H1 (cell line): ENCODE data around the gene CYP2S1. TPM values are rescaled to one million over a fixed set of nuclear protein-coding genes. Genes with fewer than 3 reads are reported as not detected.

Experiments
- ASH2L ChIP-seq: fragments of 200-600, 300-600 bp; sonication (generic); IDR thresholded peaks from one replicate; pipeline ENCODE4 v1.7.1; 2017; ENCODE audit warnings: low read length
- BACH1 ChIP-seq: IDR thresholded peaks from 2 replicates; pipeline ENCODE4 v1.6.1; 2012; ENCODE audit warnings: low read length, improper control_type of control experiment
- CHD1 ChIP-seq: IDR thresholded peaks from 2 replicates; pipeline ENCODE4 v1.6.1; 2012; ENCODE audit warnings: low read depth, low read length, improper control_type of control experiment
- CHD7 ChIP-seq: fragments of 300-600 bp; sonication (generic); IDR thresholded peaks from 2 replicates; pipeline ENCODE4 v1.7.1; 2012; ENCODE audit warnings: low read length, moderate library complexity, mild to moderate bottlenecking, inconsistent platforms; ENCODE audit not compliant: insufficient replicate concordance
- CTBP2 ChIP-seq: IDR thresholded peaks from 2 replicates; pipeline ENCODE4 v1.7.0; 2011; ENCODE audit warnings: borderline replicate concordance, mild to moderate bottlenecking, moderate library complexity, mixed read lengths, low read length; ENCODE audit not compliant: insufficient read depth, insufficient read length
- HDAC6 ChIP-seq: IDR thresholded peaks from one replicate; pipeline ENCODE4 v1.7.1; 2012; ENCODE audit warnings: low read depth, mild to moderate bottlenecking, inconsistent platforms, low read length, moderate library complexity
- KDM1A ChIP-seq: fragments of 200-600, 300-600 bp; sonication (generic); IDR thresholded peaks from 2 replicates; pipeline ENCODE4 v1.7.1; 2016; ENCODE audit warnings: mild to moderate bottlenecking, low read length, borderline replicate concordance
- MAX ChIP-seq: IDR thresholded peaks from 2 replicates; pipeline ENCODE4 v1.6.1; 2012; ENCODE audit warnings: inconsistent platforms
- SIX5 ChIP-seq: IDR thresholded peaks from 2 replicates; pipeline ENCODE4 v1.6.1; 2011; ENCODE audit warnings: mild to moderate bottlenecking, low read depth, low read length
- SP1 ChIP-seq: IDR thresholded peaks from 2 replicates; pipeline ENCODE4 v1.6.1; 2011; ENCODE audit warnings: low read depth, low read length
- SRF ChIP-seq: IDR thresholded peaks from 2 replicates; pipeline ENCODE4 v1.6.1; 2011; ENCODE audit warnings: mild to moderate bottlenecking, low read depth, low read length, moderate library complexity
- polyA plus RNA-seq, 7 experiments: library from polyadenylated mRNA; depleted of rRNA in 3 of 7; stranded (reverse) in 5 of 7; unstranded in 2 of 7; fragments of >200 nt in 5 of 7; fragments of 200-250 nt in 2 of 7; gene quantifications; 1 replicate in 5 of 7; 2 replicates in 1 of 7; 4 replicates in 1 of 7; pipeline versions ENCODE4 v1.2.1 to v1.2.3, GENCODE V29; 2011 to 2013; ENCODE audit warnings: missing spikeins in 2 of 7, mixed read lengths in 2 of 7
- total RNA-seq: library from RNA; stranded (reverse); fragmentation: NEBNext Ultra II Directional; extraction: Animal tissue kit (Norgen Biotek cat#: 25700); gene quantifications from 2 replicates; pipeline ENCODE4 v1.2.1, GENCODE V29; 2021

Gene CYP2S1
- total and polyA plus RNA-seq, 2 of the 8 experiments (the other 6 are each of a cell fraction or from before 2014, with no cell fraction given): 97.9 to 245 TPM

- TF ChIP-seq CHD7 (no peak), CHD1 (no peak), BACH1 (no peak), SIX5 (no peak), ASH2L (no peak), SP1 (no peak), HDAC6 (no peak), SRF (no peak), KDM1A (no peak), CTBP2 (no peak), MAX (no peak)
Observed at GRCh38 chr19:41228486-41228885, 35.5 kb downstream of the CYP2S1 start (continued).
